Left renal pelvis (tissue), 4 donors: ENCODE data around the gene CSGALNACT2. TPM values are rescaled to one million over a fixed set of nuclear protein-coding genes. Genes with fewer than 3 reads are reported as not detected.

ENCODE experiments used
- DNase-seq, 4 donors: peaks; one replicate each; pipeline ENCODE4 v3.0.0-alpha.2; 2013; ENCODE audit warnings: low read depth in 4 of 4, low spot score in 3 of 4
- polyA plus RNA-seq, 4 donors: library from polyadenylated mRNA; unstranded; fragments of 120-200 nt; gene quantifications; one replicate each; pipeline ENCODE4 v1.2.1, GENCODE V29; 2013; ENCODE audit not compliant: insufficient read length in 4 of 4

CSGALNACT2 gene
- polyA plus RNA-seq, 4 donors: 19.4 to 30.1 (median 22.0) TPM

GRCh38 chr10:43199088-43199683, 60.9 kb downstream of the CSGALNACT2 start:
- no peak for DNase-seq

GRCh38 chr10:43199684-43200537, 61.7 kb downstream of the CSGALNACT2 start:
- DNase-seq: no peak

- no peak for DNase-seq
Observed at GRCh38 chr10:43200538-43201390, 62.5 kb downstream of the CSGALNACT2 start.

GRCh38 chr10:43201545-43202131, 63.4 kb downstream of the CSGALNACT2 start:
- DNase-seq: no peak

GRCh38 chr10:43202224-43202656, 64.0 kb downstream of the CSGALNACT2 start:
- DNase-seq: no peak

- DNase-seq: no peak
Observed at GRCh38 chr10:43202657-43203447, 64.6 kb downstream of the CSGALNACT2 start.

GRCh38 chr10:43203448-43204041, 65.3 kb downstream of the CSGALNACT2 start:
- no peak for DNase-seq

GRCh38 chr10:43204042-43204942, 66.0 kb downstream of the CSGALNACT2 start:
- no peak for DNase-seq

GRCh38 chr10:43204943-43205671, 66.9 kb downstream of the CSGALNACT2 start:
- DNase-seq: no peak

- DNase-seq: no peak
Observed at GRCh38 chr10:43205681-43206390, 67.6 kb downstream of the CSGALNACT2 start.

GRCh38 chr10:43206391-43207235, 68.4 kb downstream of the CSGALNACT2 start:
- DNase-seq: no peak

- DNase-seq: no peak
Observed at GRCh38 chr10:43208147-43209073, 70.2 kb downstream of the CSGALNACT2 start.

GRCh38 chr10:43209074-43209455, 70.8 kb downstream of the CSGALNACT2 start:
- DNase-seq: no peak

GRCh38 chr10:43209651-43210141, 71.5 kb downstream of the CSGALNACT2 start:
- no peak for DNase-seq

GRCh38 chr10:43210556-43210955, 72.3 kb downstream of the CSGALNACT2 start:
- DNase-seq: no peak
